GM06990 (cell line): ENCODE measurements around the gene NFATC2.

Experiments
- DNase-seq: peaks from one replicate; pipeline ENCODE4 v3.0.0-alpha.2; 2011; ENCODE audit not compliant: insufficient read length; ENCODE audit errors: extremely low read depth
- H3K27me3 ChIP-seq: replicated peaks from 2 replicates; pipeline ENCODE4 v1.6.0; 2011; ENCODE audit warnings: low read length; ENCODE audit not compliant: control insufficient read depth, insufficient read depth
- H3K36me3 ChIP-seq: 2 replicates; pipeline ENCODE4 v1.5.1; 2011; ENCODE audit warnings: low read length; ENCODE audit not compliant: control insufficient read depth, insufficient read depth
- H3K4me3 ChIP-seq: replicated peaks from 2 replicates; pipeline ENCODE4 v1.5.1; 2011; ENCODE audit warnings: low read depth, mild to moderate bottlenecking, control low read depth, low read length
- CTCF ChIP-seq: IDR thresholded peaks from 2 replicates; pipeline ENCODE4 v1.5.1; 2011; ENCODE audit warnings: low read length, control low read depth, mild to moderate bottlenecking, inconsistent platforms; ENCODE audit not compliant: insufficient read depth, poor library complexity, severe bottlenecking

The NFATC2 gene

GRCh38 chr20:51542571-51543421 lies at the start of gene NFATC2:
Gene NFATC2, minus strand, starts transcription at chr20:51542719. Its CDS starts 220 bp downstream, at chr20:51542499.
- peaks cover 3% of the 10 kb centered on the region for H3K36me3 ChIP-seq
- peaks cover 1% of the 10 kb centered on the region for H3K27me3 ChIP-seq
- peak within 1 kb of the TSS; percentile 78 for H3K4me3 ChIP-seq
- no peak for TF ChIP-seq CTCF
- DNase-seq: peak; percentile 76

DNA sequence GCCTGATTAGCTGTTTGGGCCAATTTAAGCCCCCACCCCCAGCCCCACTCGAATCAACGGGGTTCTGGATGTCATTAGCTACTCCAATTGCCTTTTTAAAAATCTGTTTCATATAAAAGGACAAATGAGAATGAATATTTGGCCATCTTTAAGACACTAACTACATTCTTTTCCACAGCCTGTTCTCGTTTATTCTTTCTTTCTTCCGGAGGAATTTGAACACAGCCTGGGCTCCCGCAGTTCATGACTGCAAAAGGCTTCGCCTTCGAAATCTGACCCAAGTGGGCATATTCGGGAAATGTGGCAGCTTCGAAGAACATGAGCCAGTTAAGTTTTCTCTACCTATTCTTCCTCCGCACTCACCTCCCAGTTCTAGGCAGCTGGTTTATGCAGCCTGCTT lies 49.4 kb upstream of the NFATC2 start:
- no peak for TF ChIP-seq CTCF
- Histone ChIP-seq H3K36me3 (no peaks in the 10 kb centered on the region), H3K27me3 (no peaks in the 10 kb centered on the region), H3K4me3 (no peak overlapping the region)
- DNase-seq: no peak

- no peak for TF ChIP-seq CTCF
- no peaks in the 10 kb centered on the region for H3K27me3 ChIP-seq
These were observed 46.2 kb upstream of the NFATC2 start for GRCh38 chr20:51588762-51589161.

GRCh38 chr20:51587145-51587544 lies 44.6 kb upstream of the NFATC2 start:
- TF ChIP-seq CTCF: no peak
- Histone ChIP-seq H3K36me3 (no peaks in the 10 kb centered on the region), H3K27me3 (no peaks in the 10 kb centered on the region), H3K4me3 (no peak overlapping the region)
- no peak for DNase-seq

More at GRCh38 chr20:51588762-51589161, 46.2 kb upstream of the NFATC2 start:
- no peaks in the 10 kb centered on the region for H3K36me3 ChIP-seq
- H3K4me3 ChIP-seq: no peak overlapping the region
- DNase-seq: no peak

GRCh38 chr20:51586005-51586440 lies 43.5 kb upstream of the NFATC2 start:
- H3K36me3 ChIP-seq: no peaks in the 10 kb centered on the region
- no peak for TF ChIP-seq CTCF
- H3K4me3 ChIP-seq: no peak overlapping the region
- no peaks in the 10 kb centered on the region for H3K27me3 ChIP-seq
- no peak for DNase-seq
